Measurements from ENCODE around the gene PHAF1. TPM values are rescaled to one million over a fixed set of nuclear protein-coding genes. Genes with fewer than 3 reads are reported as not detected.

Gene PHAF1
- total and polyA plus RNA-seq, 9 of the 15 experiments (the other 6 are each of a cell fraction or from before 2014, with no cell fraction given) = 5.1 to 25.4 (median 13.8) TPM

DNA sequence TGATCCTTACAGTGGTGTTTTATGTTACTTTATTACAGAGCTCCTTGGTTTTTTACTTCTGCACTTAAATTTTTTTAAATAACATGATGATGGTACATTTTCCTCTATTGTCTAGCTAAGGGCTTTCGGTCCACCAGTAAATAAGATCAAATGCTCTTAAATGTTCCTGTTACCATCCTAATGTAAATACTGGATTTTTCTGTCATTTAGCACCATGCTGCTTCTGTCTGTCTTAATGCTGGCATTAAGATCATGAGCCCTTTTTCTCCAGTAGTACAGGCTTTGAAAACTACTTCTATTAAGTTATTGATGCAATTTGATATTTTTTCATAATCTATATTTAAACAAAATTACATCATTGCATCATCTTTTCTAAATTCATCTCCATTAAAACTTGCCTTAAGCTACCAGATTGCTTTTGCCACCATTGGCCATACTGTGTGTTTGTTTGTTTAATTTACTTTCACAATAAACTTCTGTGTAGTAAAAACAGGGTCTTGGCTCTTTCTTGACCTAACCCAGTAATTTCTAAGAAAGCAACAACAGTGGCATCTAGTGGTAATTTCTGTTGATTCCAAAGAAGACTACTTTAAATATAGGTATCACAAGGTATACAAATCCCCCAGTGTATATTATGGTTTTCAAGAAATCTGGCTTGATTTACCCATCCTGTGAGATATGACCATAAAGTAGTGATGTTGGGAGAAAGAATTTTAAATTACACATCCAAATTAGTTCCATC is 9.0 kb upstream of the PHAF1 start (continued):
- TF ChIP-seq, protein P1, sequence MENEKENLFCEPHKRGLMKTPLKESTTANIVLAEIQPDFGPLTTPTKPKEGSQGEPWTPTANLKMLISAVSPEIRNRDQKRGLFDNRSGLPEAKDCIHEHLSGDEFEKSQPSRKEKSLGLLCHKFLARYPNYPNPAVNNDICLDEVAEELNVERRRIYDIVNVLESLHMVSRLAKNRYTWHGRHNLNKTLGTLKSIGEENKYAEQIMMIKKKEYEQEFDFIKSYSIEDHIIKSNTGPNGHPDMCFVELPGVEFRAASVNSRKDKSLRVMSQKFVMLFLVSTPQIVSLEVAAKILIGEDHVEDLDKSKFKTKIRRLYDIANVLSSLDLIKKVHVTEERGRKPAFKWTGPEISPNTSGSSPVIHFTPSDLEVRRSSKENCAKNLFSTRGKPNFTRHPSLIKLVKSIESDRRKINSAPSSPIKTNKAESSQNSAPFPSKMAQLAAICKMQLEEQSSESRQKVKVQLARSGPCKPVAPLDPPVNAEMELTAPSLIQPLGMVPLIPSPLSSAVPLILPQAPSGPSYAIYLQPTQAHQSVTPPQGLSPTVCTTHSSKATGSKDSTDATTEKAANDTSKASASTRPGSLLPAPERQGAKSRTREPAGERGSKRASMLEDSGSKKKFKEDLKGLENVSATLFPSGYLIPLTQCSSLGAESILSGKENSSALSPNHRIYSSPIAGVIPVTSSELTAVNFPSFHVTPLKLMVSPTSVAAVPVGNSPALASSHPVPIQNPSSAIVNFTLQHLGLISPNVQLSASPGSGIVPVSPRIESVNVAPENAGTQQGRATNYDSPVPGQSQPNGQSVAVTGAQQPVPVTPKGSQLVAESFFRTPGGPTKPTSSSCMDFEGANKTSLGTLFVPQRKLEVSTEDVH (IDR thresholded peaks at IDR 0.05; ENCODE audit: low read depth, partially characterized antibody) = no peak
- no peak for TF ChIP-seq SRSF1 (IDR thresholded peaks at IDR 0.05; ENCODE audit: low read depth, low read length)

DNA sequence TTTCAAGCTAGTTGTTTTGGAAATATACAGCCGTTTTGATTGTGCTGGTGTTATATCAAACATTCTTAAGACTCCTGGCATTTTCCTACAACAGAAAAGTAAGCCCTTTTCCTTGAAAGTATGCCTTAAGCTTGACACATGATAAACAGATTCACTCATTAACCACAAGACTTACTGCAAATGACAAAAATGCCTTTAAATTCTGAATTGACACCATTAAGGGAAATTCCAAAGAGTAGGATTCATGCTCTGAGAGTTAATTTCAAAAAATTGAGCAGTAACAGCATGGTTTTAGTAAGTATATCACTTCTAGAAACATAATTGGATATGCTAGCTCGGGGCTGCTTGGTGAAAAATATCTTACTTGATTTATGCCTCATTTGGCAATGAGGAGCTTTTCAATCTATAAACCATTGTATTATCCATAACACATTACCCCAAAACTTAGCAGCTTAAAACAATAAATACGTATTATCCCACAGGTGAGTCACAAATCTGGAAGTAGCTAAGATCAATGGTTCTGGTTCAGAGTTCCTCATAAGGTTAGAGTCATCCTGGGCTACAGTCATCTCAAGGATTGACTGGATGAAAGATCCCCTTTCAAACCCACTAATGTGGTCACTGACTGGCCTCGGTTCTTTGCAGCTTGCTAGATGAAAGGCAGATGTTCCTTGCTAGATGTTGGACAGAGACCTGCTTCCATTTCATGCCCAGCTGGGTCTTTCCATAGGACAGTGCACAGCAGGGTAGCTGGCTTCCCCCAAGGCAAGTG is 8.2 kb upstream of the PHAF1 start:
- no peaks in the 10 kb centered on the region for H3K4me1 ChIP-seq (replicated peaks in 1 of 2; ENCODE audit: control insufficient read depth in 2 of 2, insufficient read depth in 2 of 2, low read length in 2 of 2)
- no peak for DNase-seq (ENCODE audit: extremely low read depth in 1 of 4, low spot score in 3 of 4)
- no peaks in the 10 kb centered on the region for H3K9me3 ChIP-seq (replicated peaks; ENCODE audit: control insufficient read depth, insufficient read depth, low read depth, low read length)
- H3K4me3 ChIP-seq = no peak overlapping the region
- no peaks in the 10 kb centered on the region for H3K79me2 ChIP-seq (ENCODE audit: control insufficient read depth, insufficient read depth, low read length)
- BruUV-seq (replicated peaks) = no TSS peak
- no peak overlapping the region for H3K4me2 ChIP-seq (ENCODE audit: insufficient read depth, low read length)
- POLR2A ChIA-PET = interaction anchor here (1.1 kb wide), 1 partner anchor 141 kb away, joined by 3 read pairs; no protein-coding TSS in a partner anchor
- H3K9ac ChIP-seq (ENCODE audit: insufficient read depth in 1 of 2, low read depth in 2 of 2, low read length in 2 of 2) = no peak overlapping the region
- no peak overlapping the region for H3K27ac ChIP-seq (ENCODE audit: extremely low read depth, low read depth, low read length)
- H2AFZ ChIP-seq (ENCODE audit: low read depth, low read length) = no peak overlapping the region
- no peaks in the 10 kb centered on the region for H4K20me1 ChIP-seq (replicated peaks; ENCODE audit: control insufficient read depth, insufficient read depth, low read length)
- no peaks in the 10 kb centered on the region for H3K9me1 ChIP-seq (ENCODE audit: control insufficient read depth, insufficient read depth, low read length)
- FAIRE-seq = no peak
- ATAC-seq = no peak
- 79% methylated on average over 4 of the region's 4 CpGs for WGBS (ENCODE audit: insufficient coverage, low coverage, missing lambda C conversion rate)
- intact Hi-C loops (cut with micrococcal nuclease) (loop anchor here (1.0 to 5.0 kb wide), 3 partner anchors 83 to 154 kb away; no protein-coding TSS in a partner anchor), in situ Hi-C loops (cut with MboI) (no loop called here)
- no peaks in the 10 kb centered on the region for H3K27me3 ChIP-seq (ENCODE audit: control insufficient read depth in 2 of 2, insufficient read depth in 2 of 2, low read length in 2 of 2)
- CTCF ChIA-PET (ENCODE audit: low intra/inter-chr PET ratio) = interaction anchor here (1.5 to 2.8 kb wide), 4 partner anchors 84 to 154 kb away, joined by 4 to 25 read pairs (median 8); no protein-coding TSS in a partner anchor
- peaks cover 27% of the 10 kb centered on the region; the same call in 1 of the 3 replicates for H3K36me3 ChIP-seq (ENCODE audit: control insufficient read depth, insufficient read depth, low read length)
- no peak for TF ChIP-seq ETS2 (tag; IDR thresholded peaks at IDR 0.05; ENCODE audit: borderline replicate concordance, poor library complexity, severe bottlenecking)
- TF ChIP-seq KLF16 (IDR thresholded peaks at IDR 0.05) = no peak
- TF ChIP-seq HCFC1 (IDR thresholded peaks at IDR 0.05; ENCODE audit: low read depth, low read length) = no peak
- no peak for TF ChIP-seq POLR2G (IDR thresholded peaks at IDR 0.05; ENCODE audit: low read depth, low read length)
- no peak for TF ChIP-seq SPI1 (IDR thresholded peaks at IDR 0.05; ENCODE audit: borderline replicate concordance, low read depth, low read length)
- TF ChIP-seq, protein P2, sequence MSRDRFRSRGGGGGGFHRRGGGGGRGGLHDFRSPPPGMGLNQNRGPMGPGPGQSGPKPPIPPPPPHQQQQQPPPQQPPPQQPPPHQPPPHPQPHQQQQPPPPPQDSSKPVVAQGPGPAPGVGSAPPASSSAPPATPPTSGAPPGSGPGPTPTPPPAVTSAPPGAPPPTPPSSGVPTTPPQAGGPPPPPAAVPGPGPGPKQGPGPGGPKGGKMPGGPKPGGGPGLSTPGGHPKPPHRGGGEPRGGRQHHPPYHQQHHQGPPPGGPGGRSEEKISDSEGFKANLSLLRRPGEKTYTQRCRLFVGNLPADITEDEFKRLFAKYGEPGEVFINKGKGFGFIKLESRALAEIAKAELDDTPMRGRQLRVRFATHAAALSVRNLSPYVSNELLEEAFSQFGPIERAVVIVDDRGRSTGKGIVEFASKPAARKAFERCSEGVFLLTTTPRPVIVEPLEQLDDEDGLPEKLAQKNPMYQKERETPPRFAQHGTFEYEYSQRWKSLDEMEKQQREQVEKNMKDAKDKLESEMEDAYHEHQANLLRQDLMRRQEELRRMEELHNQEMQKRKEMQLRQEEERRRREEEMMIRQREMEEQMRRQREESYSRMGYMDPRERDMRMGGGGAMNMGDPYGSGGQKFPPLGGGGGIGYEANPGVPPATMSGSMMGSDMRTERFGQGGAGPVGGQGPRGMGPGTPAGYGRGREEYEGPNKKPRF (IDR thresholded peaks at IDR 0.05; ENCODE audit: low read depth, low read length) = no peak
- TF ChIP-seq ZNF707 (CRISPR knock-in tag; conservative IDR thresholded peaks at IDR 0.05) = no peak
- no peak for TF ChIP-seq POLR3G (IDR thresholded peaks at IDR 0.05; ENCODE audit: extremely low read depth, insufficient read length, insufficient replicate concordance)
- no peak for TF ChIP-seq U2AF1 (optimal IDR thresholded peaks at IDR 0.05; ENCODE audit: low read depth, low read length)
- no peak for TF ChIP-seq HEY1 (CRISPR knock-in tag; IDR thresholded peaks at IDR 0.05; ENCODE audit: borderline replicate concordance)
- TF ChIP-seq HIVEP1 (CRISPR knock-in tag; IDR thresholded peaks at IDR 0.05) = no peak
- no peak for TF ChIP-seq LEF1 (IDR thresholded peaks at IDR 0.05)
- TF ChIP-seq ZBED1 (IDR thresholded peaks at IDR 0.05) = no peak

Data from K562 (cell line).